ENCODE results near the gene GPR52. TPM values are rescaled to one million over a fixed set of nuclear protein-coding genes. Genes with fewer than 3 reads are reported as not detected.
A peak's percentile ranks its signal among the peaks of the same experiment; 100 is the strongest.

The GPR52 gene
- total and polyA plus RNA-seq, 2 donors (not counting 1 experiment from before 2014, with no cell fraction given), result 0.66 TPM; not detected in 1

GRCh38 chr1:174401075-174401474 lies 46.7 kb upstream of the GPR52 start:
- Histone ChIP-seq H3K4me1 (ENCODE audit: control insufficient read depth, extremely low read depth, insufficient read depth, low read length) (no peaks in the 10 kb centered on the region), H4K20me1 (ENCODE audit: control insufficient read depth, extremely low read depth, insufficient read depth, low read length) (no peaks in the 10 kb centered on the region), H2AFZ (ENCODE audit: low read length) (no peak overlapping the region), H3K27me3 (ENCODE audit: control insufficient read depth, insufficient read depth, low read length) (no peaks in the 10 kb centered on the region), H3K9me3 (ENCODE audit: control insufficient read depth, insufficient read depth, low read depth, low read length) (no peaks in the 10 kb centered on the region), H3K79me2 (ENCODE audit: control insufficient read depth, insufficient read depth, low read length) (no peaks in the 10 kb centered on the region), H3K36me3 (ENCODE audit: control insufficient read depth, insufficient read depth, low read length) (no peaks in the 10 kb centered on the region), H3K9ac (ENCODE audit: insufficient read depth, low read length) (no peak overlapping the region), H3K4me3 (replicated peaks in 1 of 4; ENCODE audit: control extremely low read depth in 1 of 4, insufficient read depth in 1 of 4, low read depth in 3 of 4, low read length in 4 of 4) (no peak overlapping the region), H3K4me2 (ENCODE audit: extremely low read depth, insufficient read depth, low read length) (no peak overlapping the region), H3K27ac (ENCODE audit: insufficient read depth, low read length) (no peak overlapping the region)
- no peak for TF ChIP-seq CTCF (conservative IDR thresholded peaks at IDR 0.05 in 1 of 2, IDR thresholded peaks at IDR 0.05 in 1 of 2; ENCODE audit: low read depth in 1 of 2, low read length in 2 of 2)
- TF ChIP-seq EZH2 (IDR thresholded peaks at IDR 0.05; ENCODE audit: low read length, missing control alignments), result no peak
- DNase-seq (ENCODE audit: low read depth in 2 of 2), result no peak

- peak in 1 of 2 donors; percentile 12 for DNase-seq (ENCODE audit: low read depth in 2 of 2)
- Histone ChIP-seq H3K36me3 (ENCODE audit: control insufficient read depth, insufficient read depth, low read length) (no peaks in the 10 kb centered on the region), H3K4me3 (replicated peaks in 1 of 4; ENCODE audit: control extremely low read depth in 1 of 4, insufficient read depth in 1 of 4, low read depth in 3 of 4, low read length in 4 of 4) (no peak overlapping the region), H3K79me2 (ENCODE audit: control insufficient read depth, insufficient read depth, low read length) (no peaks in the 10 kb centered on the region), H3K9ac (ENCODE audit: insufficient read depth, low read length) (no peak overlapping the region), H3K4me1 (ENCODE audit: control insufficient read depth, extremely low read depth, insufficient read depth, low read length) (no peaks in the 10 kb centered on the region), H3K4me2 (ENCODE audit: extremely low read depth, insufficient read depth, low read length) (no peak overlapping the region), H4K20me1 (ENCODE audit: control insufficient read depth, extremely low read depth, insufficient read depth, low read length) (no peaks in the 10 kb centered on the region), H3K9me3 (ENCODE audit: control insufficient read depth, insufficient read depth, low read depth, low read length) (no peaks in the 10 kb centered on the region), H2AFZ (ENCODE audit: low read length) (no peak overlapping the region), H3K27ac (ENCODE audit: insufficient read depth, low read length) (no peak overlapping the region), H3K27me3 (ENCODE audit: control insufficient read depth, insufficient read depth, low read length) (no peaks in the 10 kb centered on the region)
- TF ChIP-seq CTCF (conservative IDR thresholded peaks at IDR 0.05 in 1 of 2, IDR thresholded peaks at IDR 0.05 in 1 of 2; ENCODE audit: low read depth in 1 of 2, low read length in 2 of 2) (no peak), EZH2 (IDR thresholded peaks at IDR 0.05; ENCODE audit: low read length, missing control alignments) (no peak)
These were observed 42.5 kb upstream of the GPR52 start for GRCh38 chr1:174405219-174405618.

GRCh38 chr1:174406421-174406820 lies 41.3 kb upstream of the GPR52 start:
- no peak overlapping the region for H3K4me2 ChIP-seq (ENCODE audit: extremely low read depth, insufficient read depth, low read length)
- no peaks in the 10 kb centered on the region for H3K36me3 ChIP-seq (ENCODE audit: control insufficient read depth, insufficient read depth, low read length)
- no peaks in the 10 kb centered on the region for H4K20me1 ChIP-seq (ENCODE audit: control insufficient read depth, extremely low read depth, insufficient read depth, low read length)
- no peaks in the 10 kb centered on the region for H3K4me1 ChIP-seq (ENCODE audit: control insufficient read depth, extremely low read depth, insufficient read depth, low read length)
- H3K27ac ChIP-seq (ENCODE audit: insufficient read depth, low read length), result no peak overlapping the region
- H3K27me3 ChIP-seq (ENCODE audit: control insufficient read depth, insufficient read depth, low read length), result no peaks in the 10 kb centered on the region
- no peak overlapping the region for H3K9ac ChIP-seq (ENCODE audit: insufficient read depth, low read length)
- H3K4me3 ChIP-seq (replicated peaks in 1 of 4; ENCODE audit: control extremely low read depth in 1 of 4, insufficient read depth in 1 of 4, low read depth in 3 of 4, low read length in 4 of 4), result no peak overlapping the region
- TF ChIP-seq CTCF (conservative IDR thresholded peaks at IDR 0.05 in 1 of 2, IDR thresholded peaks at IDR 0.05 in 1 of 2; ENCODE audit: low read depth in 1 of 2, low read length in 2 of 2) (no peak), EZH2 (IDR thresholded peaks at IDR 0.05; ENCODE audit: low read length, missing control alignments) (no peak)
- no peaks in the 10 kb centered on the region for H3K9me3 ChIP-seq (ENCODE audit: control insufficient read depth, insufficient read depth, low read depth, low read length)
- DNase-seq (ENCODE audit: low read depth in 2 of 2), result no peak
- no peaks in the 10 kb centered on the region for H3K79me2 ChIP-seq (ENCODE audit: control insufficient read depth, insufficient read depth, low read length)
- no peak overlapping the region for H2AFZ ChIP-seq (ENCODE audit: low read length)

Measured in fibroblast of lung (primary cell).